Caco-2 (cell line): ENCODE results near the gene HNRNPA0. TPM values are rescaled to one million over a fixed set of nuclear protein-coding genes. Genes with fewer than 3 reads are reported as not detected.

ENCODE experiments used
- BruUV-seq: library from RNA; stranded (reverse); fragments of 400-500 nt; replicated peaks from 2 replicates; lab custom pipeline; 2021; lab: Mats Ljungman, UMichigan
- CTCF ChIA-PET: fragments of 300-600 bp; sonication (Branson Sonifier 250); formaldehyde crosslinking; loops from one replicate; lab custom pipeline; 2022; ENCODE audit warnings: antibody characterized with exemption; lab: Charles Lee
- POLR2A ChIA-PET: fragments of 300-600 bp; sonication (Branson Sonifier 250); formaldehyde crosslinking; loops from one replicate; lab custom pipeline; 2022; ENCODE audit warnings: antibody characterized with exemption; lab: Charles Lee
- DNase-seq, 2 experiments: peaks; one replicate each; pipeline versions ENCODE4 v3.0.0 to v3.0.0-alpha.2; 2020 to 2022
- H3K27me3 ChIP-seq: replicated peaks from 2 replicates; pipeline ENCODE4 v1.6.0; 2011; ENCODE audit warnings: low read length; ENCODE audit not compliant: control insufficient read depth, insufficient read depth
- H3K36me3 ChIP-seq: 2 replicates; pipeline ENCODE4 v1.5.1; 2011; ENCODE audit warnings: low read length; ENCODE audit not compliant: control insufficient read depth, insufficient read depth
- H3K4me1 ChIP-seq: fragments of 250-450 bp; sonication (Bioruptor Pico); 2 replicates; pipeline ENCODE4 v1.5.1; 2020; ENCODE audit warnings: mild to moderate bottlenecking
- H3K4me3 ChIP-seq: 2 replicates; pipeline ENCODE4 v1.5.1; 2011; ENCODE audit warnings: low read depth, mild to moderate bottlenecking, control low read depth, low read length
- H3K9me3 ChIP-seq: fragments of 250-450 bp; sonication (Bioruptor Pico); 2 replicates; pipeline ENCODE4 v1.5.1; 2020; ENCODE audit warnings: mild to moderate bottlenecking, moderate library complexity
- H3K27ac Mint-ChIP-seq: one replicate; pipeline ENCODE4 v1.8.0; 2022; ENCODE audit warnings: mixed read lengths; ENCODE audit not compliant: unreplicated experiment
- H3K27me3 Mint-ChIP-seq: one replicate; pipeline ENCODE4 v1.8.0; 2022; ENCODE audit warnings: mixed read lengths; ENCODE audit not compliant: insufficient read depth, unreplicated experiment
- H3K36me3 Mint-ChIP-seq: one replicate; pipeline ENCODE4 v1.8.0; 2022; ENCODE audit warnings: mild to moderate bottlenecking, mixed read lengths; ENCODE audit not compliant: insufficient read depth, unreplicated experiment
- H3K4me1 Mint-ChIP-seq: one replicate; pipeline ENCODE4 v1.8.0; 2022; ENCODE audit warnings: low read depth, mixed read lengths; ENCODE audit not compliant: unreplicated experiment
- H3K4me3 Mint-ChIP-seq: one replicate; pipeline ENCODE4 v1.8.0; 2022; ENCODE audit warnings: mild to moderate bottlenecking, moderate library complexity, mixed read lengths; ENCODE audit not compliant: unreplicated experiment
- H3K9me3 Mint-ChIP-seq: one replicate; pipeline ENCODE4 v1.8.0; 2022; ENCODE audit warnings: mixed read lengths; ENCODE audit not compliant: unreplicated experiment
- CTCF ChIP-seq, 2 experiments: fragments of 200-600 bp in 1 of 2; IDR thresholded peaks; 1 replicate in 1 of 2; 2 replicates in 1 of 2; pipeline versions ENCODE4 v1.5.1 to v1.8.0; 2011 to 2022; ENCODE audit warnings: antibody characterized with exemption in 1 of 2, control low read depth in 1 of 2, inconsistent platforms in 1 of 2, low read depth in 1 of 2, low read length in 1 of 2, mild to moderate bottlenecking in 1 of 2, moderate library complexity in 1 of 2; ENCODE audit not compliant: insufficient read depth in 1 of 2, severe bottlenecking in 1 of 2, unreplicated experiment in 1 of 2
- intact Hi-C: fragments of 100-400 bp; cut with micrococcal nuclease; formaldehyde crosslinking; loops from one replicate; pipeline ENCODE4 v1.10.0; 2022; ENCODE audit not compliant: unreplicated experiment
- total RNA-seq: library from RNA; stranded (reverse); gene quantifications from 2 replicates; pipeline ENCODE4 v1.2.3, GENCODE V29; 2022

The HNRNPA0 gene
- total RNA-seq, 1 experiment from 2014 or later, result 42.5 TPM

GRCh38 chr5:137761566-137761965 is 7.4 kb upstream of the HNRNPA0 start:
- Mint-ChIP-seq H3K4me3 (no peak overlapping the region), H3K27ac (no peak overlapping the region), H3K9me3 (peaks cover 16% of the 10 kb centered on the region), H3K4me1 (no peaks in the 10 kb centered on the region), H3K36me3 (peaks cover 4% of the 10 kb centered on the region), H3K27me3 (peaks cover 2% of the 10 kb centered on the region)
- H3K9me3 ChIP-seq, result peaks cover 4% of the 10 kb centered on the region; the same call in 1 of the 2 replicates
- ChIA-PET CTCF (no interaction called here), POLR2A (no interaction called here)
- intact Hi-C loops, result no loop called here
- no peak for DNase-seq
- no peak for TF ChIP-seq CTCF (IDR thresholded peaks at IDR 0.05; ENCODE audit: insufficient read depth in 1 of 2, low read depth in 1 of 2, low read length in 1 of 2, severe bottlenecking in 1 of 2, unreplicated experiment in 1 of 2)
- no TSS peak for BruUV-seq
- no peak overlapping the region for H3K4me3 ChIP-seq
- no peaks in the 10 kb centered on the region for H3K36me3 ChIP-seq
- H3K4me1 ChIP-seq, result peaks cover 10% of the 10 kb centered on the region
- no peaks in the 10 kb centered on the region for H3K27me3 ChIP-seq

- no peak for TF ChIP-seq CTCF (IDR thresholded peaks at IDR 0.05; ENCODE audit: insufficient read depth in 1 of 2, low read depth in 1 of 2, low read length in 1 of 2, severe bottlenecking in 1 of 2, unreplicated experiment in 1 of 2)
- H3K27me3 ChIP-seq, result no peaks in the 10 kb centered on the region
- ChIA-PET CTCF (interaction anchor here (0.6 kb wide), 1 partner anchor 18 kb away, joined by 3 read pairs; no protein-coding TSS in a partner anchor), POLR2A (no interaction called here)
- intact Hi-C loops, result no loop called here
- H3K36me3 ChIP-seq, result no peaks in the 10 kb centered on the region
- Mint-ChIP-seq H3K4me3 (no peak overlapping the region), H3K27ac (no peak overlapping the region), H3K9me3 (peaks cover 10% of the 10 kb centered on the region), H3K27me3 (no peaks in the 10 kb centered on the region), H3K36me3 (no peaks in the 10 kb centered on the region), H3K4me1 (no peaks in the 10 kb centered on the region)
- peaks cover 4% of the 10 kb centered on the region; the same call in 1 of the 2 replicates for H3K9me3 ChIP-seq
- no peak overlapping the region for H3K4me3 ChIP-seq
- H3K4me1 ChIP-seq, result peaks cover 10% of the 10 kb centered on the region
- BruUV-seq, result no TSS peak
- DNase-seq, result peak; percentile 18 to 43
These were observed 6.8 kb upstream of the HNRNPA0 start for GRCh38 chr5:137760719-137761516.

GRCh38 chr5:137760294-137760693 is 6.1 kb upstream of the HNRNPA0 start:
- TF ChIP-seq CTCF (IDR thresholded peaks at IDR 0.05; ENCODE audit: insufficient read depth in 1 of 2, low read depth in 1 of 2, low read length in 1 of 2, severe bottlenecking in 1 of 2, unreplicated experiment in 1 of 2), result no peak
- no peak for DNase-seq
- H3K27me3 ChIP-seq, result no peaks in the 10 kb centered on the region
- BruUV-seq, result no TSS peak
- H3K4me1 ChIP-seq, result peaks cover 10% of the 10 kb centered on the region
- ChIA-PET CTCF (no interaction called here), POLR2A (no interaction called here)
- H3K9me3 Mint-ChIP-seq, result peaks cover 4% of the 10 kb centered on the region
- H3K4me3 ChIP-seq, result no peak overlapping the region
- H3K9me3 ChIP-seq, result peaks cover 4% of the 10 kb centered on the region; the same call in 1 of the 2 replicates
- intact Hi-C loops, result no loop called here
- no peaks in the 10 kb centered on the region for H3K36me3 Mint-ChIP-seq
- no peak overlapping the region for H3K4me3 Mint-ChIP-seq
- no peaks in the 10 kb centered on the region for H3K4me1 Mint-ChIP-seq
- no peaks in the 10 kb centered on the region for H3K27me3 Mint-ChIP-seq
- H3K36me3 ChIP-seq, result no peaks in the 10 kb centered on the region
- H3K27ac Mint-ChIP-seq, result no peak overlapping the region
